ENCODE measurements around the gene PCNT. TPM values are rescaled to one million over a fixed set of nuclear protein-coding genes. Genes with fewer than 3 reads are reported as not detected.
"Not testable (repeated sequence)": the region's sequence is repeated elsewhere in the genome, so short reads cannot be mapped to it uniquely, and the experiment has no call there.

Gene PCNT
- total RNA-seq, 2 donors from 2014 or later, result 24.0 to 30.5 TPM

DNA sequence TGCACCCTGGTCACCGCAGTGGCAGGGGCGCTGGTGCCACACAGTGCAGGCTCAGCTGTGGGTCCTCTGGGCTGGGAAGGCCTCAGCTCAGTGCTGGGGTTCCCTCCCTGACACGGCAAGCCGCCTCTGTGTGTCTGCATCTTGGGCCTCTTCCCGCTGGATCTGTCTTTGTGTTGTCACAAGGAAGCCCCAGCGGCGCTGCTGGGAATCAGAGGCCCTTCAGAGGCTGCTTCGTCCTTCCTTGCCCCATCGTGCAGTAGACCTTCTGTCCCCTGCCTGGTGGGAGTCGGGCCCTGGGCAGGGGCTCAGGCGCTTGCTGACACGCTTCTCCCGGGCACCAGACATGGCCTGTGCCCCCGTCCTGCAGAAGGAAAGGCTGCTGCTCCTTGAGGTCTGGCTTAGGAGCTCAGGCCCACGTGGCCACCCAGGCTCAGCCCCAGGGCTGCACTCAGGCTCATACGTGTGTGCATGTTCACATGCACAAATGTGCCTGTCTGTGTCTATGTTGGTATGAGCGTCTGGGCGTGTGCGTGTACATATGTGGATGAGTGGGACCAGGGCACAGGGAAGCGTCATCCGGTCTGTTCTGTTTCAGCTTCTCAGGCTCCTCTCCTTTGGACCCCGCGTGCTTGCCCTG lies 110.5 kb downstream of the PCNT start:
- intact Hi-C loops (cut with DNase I), result no loop called here
- DNase-seq (ENCODE audit: low spot score), result no peak

DNA sequence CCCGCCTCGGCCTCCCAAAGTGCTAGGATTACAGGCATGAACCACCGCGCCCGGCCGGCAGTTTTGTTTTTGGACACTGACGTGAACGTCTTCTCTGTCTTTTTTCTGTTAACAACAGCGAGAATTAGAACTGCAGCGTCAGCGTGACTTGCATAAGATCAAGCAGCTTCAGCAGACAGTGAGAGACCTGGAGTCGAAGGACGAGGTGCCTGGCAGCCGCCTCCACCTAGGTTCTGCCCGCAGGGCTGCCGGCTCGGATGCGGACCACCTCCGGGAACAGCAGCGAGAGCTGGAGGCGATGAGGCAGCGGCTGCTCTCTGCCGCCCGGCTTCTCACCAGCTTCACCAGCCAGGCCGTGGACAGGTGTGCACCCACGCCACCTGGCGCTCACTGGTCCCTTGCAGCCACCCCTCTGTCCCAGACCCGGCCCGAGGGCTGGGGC lies 111.9 kb downstream of the PCNT start:
- intact Hi-C loops (cut with DNase I), result no loop called here
- no peak for DNase-seq (ENCODE audit: low spot score)

DNA sequence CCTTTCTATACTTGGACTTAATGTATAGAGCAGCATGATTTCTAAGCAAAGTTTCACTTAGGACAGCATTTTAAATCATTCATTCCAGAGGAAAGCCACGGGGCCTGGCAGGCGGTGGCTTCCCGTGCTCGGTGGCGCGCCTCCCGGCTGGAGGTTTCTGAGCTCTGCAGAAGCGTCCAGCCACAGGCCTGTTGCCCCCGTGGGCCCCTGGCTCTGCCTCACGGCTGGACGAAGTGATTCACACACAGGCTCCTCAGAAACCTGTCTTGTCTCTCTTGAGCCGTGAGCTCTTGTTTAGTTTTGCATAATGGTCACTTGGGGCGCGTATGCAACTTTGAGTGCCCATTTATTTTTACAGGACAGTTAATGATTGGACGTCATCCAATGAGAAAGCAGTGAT lies 112.7 kb downstream of the PCNT start:
- intact Hi-C loops (cut with DNase I), result no loop called here
- no peak for DNase-seq (ENCODE audit: low spot score)

GRCh38 chr21:46437096-46437498 lies 113.1 kb downstream of the PCNT start:
- DNase-seq (ENCODE audit: low spot score), result no peak
- intact Hi-C loops (cut with DNase I), result no loop called here

GRCh38 chr21:46437511-46437910 lies 113.6 kb downstream of the PCNT start:
- DNase-seq (ENCODE audit: low spot score), result no peak

DNA sequence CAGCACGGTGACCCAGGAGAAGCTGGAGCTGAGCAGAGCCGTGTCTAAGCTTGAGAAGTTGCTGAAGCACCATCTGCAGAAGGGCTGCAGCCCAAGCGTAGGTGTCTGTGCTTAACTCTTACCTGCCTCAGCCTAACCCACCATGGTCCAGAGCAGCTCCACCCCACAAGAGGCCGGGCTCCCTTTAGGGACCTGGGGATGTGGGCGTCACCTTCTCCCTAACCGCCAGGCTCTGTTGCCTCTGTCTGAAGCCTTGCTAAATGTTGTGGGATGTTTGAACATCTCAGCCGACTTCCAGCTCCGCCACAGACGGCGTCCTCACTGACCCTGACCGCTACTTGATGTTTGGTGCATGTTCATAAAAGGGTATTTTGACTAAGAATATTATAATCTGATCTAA lies 114.3 kb downstream of the PCNT start:
- intact Hi-C loops (cut with DNase I), result no loop called here

More at GRCh38 chr21:46437511-46437910, 113.6 kb downstream of the PCNT start:
- intact Hi-C loops (cut with DNase I), result no loop called here

GRCh38 chr21:46439906-46440305 lies 116.0 kb downstream of the PCNT start:
- intact Hi-C loops (cut with DNase I), result no loop called here
- peak; percentile 55 for DNase-seq (ENCODE audit: low spot score)

More for the DNA sequence above, 114.3 kb downstream of the PCNT start:
- DNase-seq (ENCODE audit: low spot score), result no peak

GRCh38 chr21:46441331-46441730 lies 117.4 kb downstream of the PCNT start:
- peak; percentile 77 for DNase-seq (ENCODE audit: low spot score)
- intact Hi-C loops (cut with DNase I), result no loop called here

DNA sequence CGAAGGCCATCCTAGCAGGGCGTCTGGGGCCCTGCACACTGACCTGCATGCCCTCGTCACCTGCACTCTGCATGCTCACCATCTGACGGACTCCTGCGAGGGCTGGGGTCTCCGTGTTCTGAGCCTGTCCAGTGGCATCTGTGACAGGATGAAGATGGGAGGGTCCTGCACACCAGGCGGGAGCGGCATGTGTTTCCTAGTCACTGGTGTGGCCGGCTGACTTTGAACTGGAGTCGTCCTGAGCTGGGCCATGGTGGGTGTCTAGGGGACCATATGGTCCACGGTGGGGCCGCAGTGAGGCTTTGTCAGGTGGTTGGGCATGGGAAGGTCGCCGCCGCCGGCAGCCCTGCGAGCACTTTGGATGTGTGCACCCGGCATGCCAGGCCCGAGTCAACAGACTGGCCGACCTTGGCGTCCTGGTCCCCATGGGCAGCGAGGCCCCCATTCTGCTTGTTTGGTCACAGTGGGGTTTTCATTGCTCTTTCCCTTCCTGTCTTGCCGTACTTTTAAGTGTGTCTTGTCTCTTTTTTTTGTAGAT lies 118.1 kb downstream of the PCNT start:
- peak; percentile 75 for DNase-seq (ENCODE audit: low spot score)
- intact Hi-C loops (cut with DNase I), result no loop called here

DNA sequence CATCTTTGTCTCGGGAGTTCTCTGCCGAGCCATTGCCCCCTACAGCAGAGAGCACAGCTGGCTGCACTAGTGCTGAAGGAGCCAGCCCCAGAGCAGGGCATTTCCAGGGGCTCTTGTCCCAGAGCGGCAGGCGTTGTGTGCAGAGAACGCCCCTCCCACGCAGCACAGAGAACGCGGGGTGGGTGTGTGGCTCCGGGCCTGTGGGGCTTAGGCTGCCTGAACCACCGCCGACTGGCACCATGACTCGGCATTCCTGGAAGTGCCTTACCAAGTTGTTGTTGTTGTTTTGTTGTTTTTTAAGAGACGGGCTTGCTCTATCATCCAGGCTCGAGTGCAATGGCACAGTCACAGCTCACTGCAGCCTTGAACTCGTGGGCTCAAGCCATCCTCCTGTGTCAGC lies 119.0 kb downstream of the PCNT start:
- peak; percentile 43 for DNase-seq (ENCODE audit: low spot score)
- intact Hi-C loops (cut with DNase I), result no loop called here

GRCh38 chr21:46443910-46444309 lies 120.0 kb downstream of the PCNT start:
- intact Hi-C loops (cut with DNase I), result no loop called here
- peak; percentile 57 for DNase-seq (ENCODE audit: low spot score)

GRCh38 chr21:46448108-46448507 lies 124.2 kb downstream of the PCNT start:
- DNase-seq (ENCODE audit: low spot score), result no peak
- intact Hi-C loops (cut with DNase I), result no loop called here

DNA sequence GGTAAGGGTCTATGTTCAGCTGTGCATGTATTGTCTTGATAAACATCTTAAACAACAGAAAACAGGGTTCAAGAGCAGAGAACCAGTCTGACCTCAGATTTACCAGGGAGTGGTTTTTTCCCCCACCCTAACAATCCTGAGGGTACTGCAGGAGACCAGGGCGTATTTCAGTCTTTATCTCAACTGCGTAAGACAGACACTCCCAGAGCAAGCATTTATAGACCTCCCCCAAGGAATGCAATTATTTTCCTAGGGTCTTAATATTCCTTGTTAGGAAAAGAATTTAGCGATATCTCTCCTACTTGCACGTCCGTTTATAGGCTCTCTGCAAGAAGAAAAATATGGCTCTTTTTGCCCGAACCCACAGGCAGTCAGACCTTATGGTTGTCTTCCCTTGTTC lies 124.9 kb downstream of the PCNT start:
- DNase-seq (ENCODE audit: low spot score); intact Hi-C loops (cut with DNase I): not testable (repeated sequence)

GRCh38 chr21:46452710-46453109 lies 128.8 kb downstream of the PCNT start:
- peak; percentile 44 for DNase-seq (ENCODE audit: low spot score)
- intact Hi-C loops (cut with DNase I), result no loop called here

DNA sequence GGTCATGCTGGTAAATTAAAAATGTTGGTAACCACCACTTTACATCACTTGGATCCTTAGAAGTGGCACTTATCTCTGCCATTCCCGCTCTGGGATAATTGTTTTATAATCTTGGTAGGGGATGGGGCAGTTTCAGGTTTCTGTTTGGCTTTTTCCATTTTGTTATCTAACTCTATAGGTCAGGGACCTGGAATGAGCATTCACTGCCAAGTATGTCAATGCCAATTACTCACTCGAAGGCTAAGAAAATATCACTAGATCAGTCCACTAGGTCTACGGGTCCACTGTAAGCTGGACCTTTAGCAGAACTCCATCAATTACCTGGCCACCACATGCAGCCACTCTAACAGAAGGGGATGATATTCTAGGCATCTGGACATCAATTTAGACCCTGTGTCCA lies 130.2 kb downstream of the PCNT start:
- intact Hi-C loops (cut with DNase I), result no loop called here
- peak; percentile 5 for DNase-seq (ENCODE audit: low spot score)

DNA sequence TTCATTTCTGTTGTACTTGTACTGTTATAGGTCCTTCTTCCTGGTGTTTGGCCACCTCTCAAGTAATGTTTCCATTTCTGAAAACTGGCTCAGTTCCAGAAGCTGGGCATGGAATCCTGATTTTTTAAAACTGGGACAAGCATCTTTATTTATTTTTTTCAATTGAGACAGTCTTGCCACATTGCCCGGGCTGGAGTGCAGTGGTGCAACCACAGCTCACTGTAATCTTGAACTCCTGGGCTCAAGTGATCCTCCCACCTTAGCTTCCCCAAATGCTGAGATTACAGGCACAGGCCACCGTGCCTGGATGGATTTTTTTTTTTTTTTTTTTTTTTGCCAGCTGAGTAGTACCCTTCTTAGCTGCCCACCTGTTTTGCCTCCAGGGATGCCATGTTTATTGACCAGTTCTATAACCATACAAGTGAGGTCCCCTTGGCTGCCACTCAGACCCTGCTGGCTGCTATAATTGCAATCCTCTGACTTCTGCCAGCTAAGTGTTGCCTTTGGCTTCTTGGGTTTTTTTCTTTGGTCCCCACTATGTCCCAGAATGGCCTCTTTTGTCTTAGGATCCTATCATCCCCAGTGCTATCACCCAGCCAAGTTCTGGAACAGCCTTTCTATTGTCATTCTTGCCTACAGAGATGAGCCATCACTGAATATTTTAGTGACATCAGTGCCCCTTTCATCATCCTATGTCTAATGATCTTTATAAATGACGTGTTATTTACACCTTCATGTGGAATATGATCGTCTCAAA lies 130.9 kb downstream of the PCNT start:
- DNase-seq (ENCODE audit: low spot score), result peak; percentile 19

DNA sequence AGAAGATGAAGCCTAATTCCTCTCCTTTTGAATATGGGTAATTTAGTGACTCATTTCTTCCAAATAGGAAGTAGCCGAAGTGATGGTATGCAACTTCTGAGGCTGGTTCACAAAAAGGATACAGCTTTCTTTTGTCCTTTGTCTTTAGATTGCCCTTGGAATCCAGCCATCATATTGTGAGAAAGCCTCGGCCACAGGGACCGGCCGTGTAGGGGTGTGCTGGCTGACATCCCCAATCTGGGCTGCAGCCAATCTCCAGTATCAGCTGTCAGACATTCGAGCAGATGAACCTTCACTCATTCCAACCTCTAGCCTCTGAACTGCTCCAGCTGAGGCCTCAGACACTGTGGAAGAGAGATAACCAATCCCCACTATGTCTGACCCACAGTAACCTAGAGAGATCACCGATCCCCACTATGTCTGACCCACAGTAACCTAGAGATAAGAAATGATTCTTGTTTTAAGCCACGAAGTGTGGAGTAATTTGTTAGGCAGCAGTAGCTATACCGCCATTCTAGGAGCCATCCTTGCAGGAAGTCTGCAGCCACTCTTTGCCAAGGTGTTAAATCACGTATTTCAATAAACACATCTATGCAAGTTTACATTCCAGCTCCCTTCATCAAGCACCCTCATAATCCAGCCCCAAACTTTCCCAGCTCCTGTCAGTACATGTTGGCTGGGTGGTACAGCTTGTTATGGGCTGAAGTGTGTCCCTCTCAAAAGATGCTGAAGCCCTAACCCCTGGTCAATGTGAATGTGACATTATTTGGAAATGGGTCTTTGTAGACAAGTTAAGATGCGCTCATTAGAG lies 131.8 kb downstream of the PCNT start:
- peak; percentile 65 for DNase-seq (ENCODE audit: low spot score)
- intact Hi-C loops (cut with DNase I), result no loop called here

More for the DNA sequence above, 130.9 kb downstream of the PCNT start:
- intact Hi-C loops (cut with DNase I), result no loop called here

DNA sequence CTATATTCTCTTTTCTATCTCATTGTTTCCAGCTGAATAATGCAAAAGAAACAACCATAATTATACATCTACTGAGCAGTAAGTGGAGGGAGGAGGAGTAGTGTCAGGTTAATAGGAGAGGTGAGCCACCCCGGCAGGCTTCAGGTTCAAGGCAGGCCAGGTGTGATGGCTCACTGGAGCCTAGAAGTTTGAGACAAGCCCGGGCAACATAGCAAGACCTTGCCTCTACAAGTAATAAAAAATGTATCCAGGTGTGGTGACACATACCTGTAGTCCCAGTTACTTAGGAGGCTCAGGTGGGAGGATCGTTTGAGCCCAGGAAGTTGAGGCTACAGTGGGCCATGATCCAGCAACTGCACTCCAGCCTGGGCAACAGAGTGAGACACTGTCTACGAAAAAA lies 132.8 kb downstream of the PCNT start:
- intact Hi-C loops (cut with DNase I), result no loop called here
- DNase-seq (ENCODE audit: low spot score), result no peak

- intact Hi-C loops (cut with DNase I), result no loop called here
- DNase-seq (ENCODE audit: low spot score), result peak; percentile 88
Measured at GRCh38 chr21:46457801-46458314, 133.9 kb downstream of the PCNT start.

Data from posterior vena cava (tissue), 2 donors.